Rectal smooth muscle tissue (tissue), 1 donor: ENCODE measurements around the gene PRKAR2B.

Experiments used
- H3K27ac ChIP-seq: one replicate; pipeline ENCODE4 v1.7.0; 2013; ENCODE audit warnings: low read depth, low read length, inconsistent platforms
- H3K27me3 ChIP-seq: one replicate; pipeline ENCODE4 v1.7.0; 2013; ENCODE audit warnings: low read length; ENCODE audit not compliant: control insufficient read depth, insufficient read depth
- H3K36me3 ChIP-seq: one replicate; pipeline ENCODE4 v1.7.0; 2013; ENCODE audit warnings: low read length; ENCODE audit not compliant: control insufficient read depth, insufficient read depth
- H3K4me1 ChIP-seq: one replicate; pipeline ENCODE4 v1.7.0; 2013; ENCODE audit warnings: low read length; ENCODE audit not compliant: control insufficient read depth, insufficient read depth
- H3K4me3 ChIP-seq: one replicate; pipeline ENCODE4 v1.7.0; 2013; ENCODE audit warnings: low read length
- H3K9ac ChIP-seq: one replicate; pipeline ENCODE4 v1.7.0; 2013; ENCODE audit warnings: low read length

PRKAR2B gene

DNA sequence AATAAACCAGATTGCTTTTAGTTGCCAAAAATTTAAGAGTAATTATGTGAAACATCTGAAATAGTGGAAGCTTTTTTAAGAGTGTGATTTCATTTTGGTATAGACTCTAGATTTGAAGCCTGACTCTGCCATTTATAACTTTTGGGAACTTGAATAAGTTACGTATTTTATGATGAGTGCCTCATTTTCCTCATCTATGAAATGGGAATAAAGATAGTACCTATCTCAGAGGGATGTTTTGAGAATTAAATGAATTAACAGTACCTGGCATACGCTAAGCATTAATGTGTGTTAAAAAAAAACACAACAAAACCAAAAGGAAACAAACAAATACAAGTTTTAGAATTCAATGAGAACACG, 12.9 kb downstream of the PRKAR2B start:
- no peaks in the 10 kb centered on the region for H3K36me3 ChIP-seq
- H3K4me3 ChIP-seq, result no peak overlapping the region
- H3K27me3 ChIP-seq, result no peaks in the 10 kb centered on the region
- no peak overlapping the region for H3K27ac ChIP-seq
- H3K4me1 ChIP-seq, result no peaks in the 10 kb centered on the region
- no peak overlapping the region for H3K9ac ChIP-seq

DNA sequence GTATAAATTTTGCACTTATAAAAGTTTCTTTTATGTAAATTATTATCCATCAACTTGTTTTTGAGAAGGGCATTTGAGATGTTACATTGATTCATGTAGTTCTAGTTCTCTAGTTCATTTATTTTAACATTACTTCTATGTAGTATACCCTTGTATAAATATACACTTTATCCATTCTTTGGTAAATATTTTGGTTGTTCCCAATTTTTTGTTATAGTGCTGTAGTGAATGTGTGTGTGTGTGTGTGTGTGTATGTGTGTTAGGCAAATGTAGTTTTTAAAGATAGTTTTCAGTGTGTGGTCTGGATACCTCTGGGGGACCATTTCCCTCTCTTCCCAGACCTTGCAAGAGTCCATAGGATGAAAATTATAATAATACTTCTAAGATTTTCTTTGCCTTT, 15.0 kb downstream of the PRKAR2B start:
- Histone ChIP-seq H3K27me3 (no peaks in the 10 kb centered on the region), H3K4me3 (no peak overlapping the region), H3K4me1 (no peaks in the 10 kb centered on the region), H3K27ac (no peak overlapping the region), H3K9ac (no peak overlapping the region), H3K36me3 (no peaks in the 10 kb centered on the region)

DNA sequence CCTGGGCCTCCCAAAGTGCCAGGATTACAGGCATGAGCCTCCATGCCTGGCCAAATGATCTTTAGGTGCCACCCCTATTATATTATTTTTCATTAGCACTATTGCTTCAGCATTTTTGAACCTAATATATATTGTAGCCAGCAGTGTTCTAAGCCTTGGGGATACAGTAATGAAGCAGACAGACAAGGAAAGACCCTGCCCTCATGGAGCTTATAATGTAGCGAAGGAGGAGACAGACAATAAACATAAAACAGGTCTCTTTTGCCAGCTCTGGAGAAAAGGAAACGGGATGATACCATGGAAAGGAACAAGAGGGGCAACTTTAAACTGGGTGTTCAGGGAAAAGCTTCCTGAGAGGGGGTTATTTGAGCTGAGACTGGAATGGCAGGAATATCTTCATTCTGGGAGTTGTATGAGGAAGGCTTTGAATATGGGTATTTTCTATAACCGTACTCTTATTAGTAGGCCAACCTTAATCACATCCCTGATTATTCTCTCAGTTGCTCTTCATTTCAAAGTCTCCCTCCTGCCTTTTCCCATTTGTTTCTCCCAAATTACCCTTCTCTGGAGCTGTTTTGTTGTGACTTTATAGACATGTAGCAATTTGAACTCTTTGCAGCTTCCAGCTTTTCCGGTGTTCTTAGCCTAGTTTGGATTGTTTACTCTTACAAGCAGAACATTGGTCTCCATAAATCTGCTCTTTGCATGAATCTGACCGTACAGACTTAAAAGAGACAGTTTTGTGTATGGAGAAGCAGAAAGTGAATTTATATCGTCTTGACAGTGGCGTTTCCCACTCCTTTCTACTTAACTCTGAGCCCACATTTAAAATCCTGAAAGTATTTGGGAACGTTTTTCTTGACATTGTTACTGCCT, 19.0 kb downstream of the PRKAR2B start:
- no peak overlapping the region for H3K9ac ChIP-seq
- H3K36me3 ChIP-seq, result no peaks in the 10 kb centered on the region
- no peaks in the 10 kb centered on the region for H3K4me1 ChIP-seq
- no peaks in the 10 kb centered on the region for H3K27me3 ChIP-seq
- no peak overlapping the region for H3K4me3 ChIP-seq
- H3K27ac ChIP-seq, result no peak overlapping the region

DNA sequence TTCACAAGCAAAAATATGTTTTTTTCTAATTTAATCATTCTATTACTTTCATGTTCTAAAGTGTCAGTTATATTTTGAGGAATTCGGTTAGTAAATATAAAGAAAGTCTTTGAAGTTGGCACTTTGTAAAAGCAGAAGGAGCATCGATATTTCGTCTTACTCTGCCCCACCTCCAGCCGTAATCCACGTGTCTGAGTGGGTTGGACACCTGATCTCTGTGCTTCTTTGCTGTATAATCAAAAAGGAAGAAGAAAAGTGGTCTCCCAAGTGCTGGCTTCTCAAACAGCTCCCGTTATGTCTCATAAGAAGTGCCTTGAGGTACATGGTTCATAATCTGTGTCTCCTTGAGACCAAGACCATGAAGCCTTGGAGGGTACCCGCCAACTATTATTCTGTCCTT, 19.8 kb downstream of the PRKAR2B start:
- Histone ChIP-seq H3K27ac (peak overlapping the region; percentile 26), H3K27me3 (no peaks in the 10 kb centered on the region), H3K36me3 (no peaks in the 10 kb centered on the region), H3K4me1 (no peaks in the 10 kb centered on the region), H3K9ac (no peak overlapping the region), H3K4me3 (no peak overlapping the region)

DNA sequence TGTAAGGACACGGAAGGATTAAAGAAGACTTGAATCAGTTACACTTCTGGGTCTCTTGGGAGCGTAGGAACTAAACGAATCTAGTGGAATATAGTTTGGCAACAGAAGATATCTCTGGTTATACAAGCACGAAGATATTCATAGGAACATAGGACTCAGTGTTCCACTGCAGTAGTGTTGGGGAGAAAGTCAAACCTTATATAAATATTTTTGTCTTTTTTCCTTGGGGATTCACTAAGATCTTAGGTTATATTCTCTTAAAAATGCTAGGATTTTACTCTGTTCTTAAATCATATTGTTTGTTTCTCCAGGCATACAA, 21.4 kb downstream of the PRKAR2B start:
- Histone ChIP-seq H3K27me3 (no peaks in the 10 kb centered on the region), H3K36me3 (no peaks in the 10 kb centered on the region), H3K27ac (no peak overlapping the region), H3K4me1 (peaks cover 2% of the 10 kb centered on the region), H3K9ac (no peak overlapping the region), H3K4me3 (no peak overlapping the region)

DNA sequence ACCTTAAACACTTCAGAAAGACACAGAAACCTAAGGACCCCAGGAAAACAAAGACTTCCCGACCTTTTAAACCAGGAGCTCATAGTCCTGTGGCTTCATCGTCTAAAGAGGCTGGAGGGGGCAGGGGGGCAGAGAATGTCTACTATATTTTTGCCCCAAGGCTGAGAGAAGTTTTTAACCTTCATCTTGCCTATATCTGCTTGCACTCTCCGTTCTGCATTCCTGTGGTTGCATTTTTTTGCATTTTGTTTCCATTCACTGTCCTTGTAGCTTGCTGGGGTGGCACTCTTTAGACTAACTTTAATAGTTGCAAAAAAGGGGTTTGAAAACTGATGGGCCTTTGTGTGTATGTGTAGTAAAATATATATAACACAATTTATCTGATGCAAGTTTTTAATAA, 23.7 kb downstream of the PRKAR2B start:
- no peak overlapping the region for H3K27ac ChIP-seq
- H3K4me1 ChIP-seq, result peaks cover 2% of the 10 kb centered on the region
- H3K9ac ChIP-seq, result no peak overlapping the region

DNA sequence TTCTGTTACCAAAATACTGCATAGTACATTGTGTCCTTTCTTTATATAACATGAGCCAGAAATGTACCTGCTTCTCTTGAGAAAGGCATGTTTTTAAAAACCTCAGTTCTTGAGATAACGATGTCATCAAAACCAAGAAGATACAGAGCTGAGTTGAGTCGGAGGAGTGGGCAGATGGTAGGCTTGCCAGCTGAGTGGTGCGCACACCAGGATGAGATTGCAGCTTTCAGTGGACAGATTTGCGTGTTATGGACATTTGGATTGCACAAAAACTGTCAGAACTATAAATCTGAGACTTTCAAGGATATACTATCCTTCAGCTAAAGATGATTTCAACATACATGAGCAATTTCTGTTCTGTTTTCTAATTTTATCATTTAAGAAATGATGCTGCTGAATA, 25.0 kb downstream of the PRKAR2B start:
- no peak overlapping the region for H3K27ac ChIP-seq
- H3K4me3 ChIP-seq, result no peak overlapping the region
- H3K36me3 ChIP-seq, result no peaks in the 10 kb centered on the region
- H3K9ac ChIP-seq, result no peak overlapping the region
- H3K27me3 ChIP-seq, result no peaks in the 10 kb centered on the region
- H3K4me1 ChIP-seq, result peaks cover 2% of the 10 kb centered on the region

More for the DNA sequence above, 23.7 kb downstream of the PRKAR2B start:
- H3K27me3 ChIP-seq, result no peaks in the 10 kb centered on the region
- H3K4me3 ChIP-seq, result no peak overlapping the region
- no peaks in the 10 kb centered on the region for H3K36me3 ChIP-seq

DNA sequence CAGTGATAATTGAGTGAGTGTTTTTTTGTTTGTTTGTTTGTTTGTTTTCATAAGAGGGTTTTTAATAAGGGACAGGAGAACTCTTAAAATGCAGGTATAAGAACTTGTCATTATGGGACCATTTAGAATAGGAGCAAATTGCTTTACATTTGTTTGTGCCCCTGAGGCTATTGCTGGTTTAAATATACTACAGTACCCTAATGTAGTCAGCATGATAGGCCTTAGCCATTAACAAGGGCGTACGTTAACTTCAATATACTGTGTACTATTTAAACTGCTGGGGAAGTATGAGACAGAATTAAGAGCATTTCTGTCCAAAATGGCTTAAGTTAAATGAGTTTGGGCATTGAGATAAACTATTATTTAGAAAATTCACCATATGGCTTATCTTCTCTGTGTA, 26.2 kb downstream of the PRKAR2B start:
- no peak overlapping the region for H3K9ac ChIP-seq
- peaks cover 2% of the 10 kb centered on the region for H3K4me1 ChIP-seq
- no peaks in the 10 kb centered on the region for H3K27me3 ChIP-seq
- no peak overlapping the region for H3K27ac ChIP-seq
- no peaks in the 10 kb centered on the region for H3K36me3 ChIP-seq
- no peak overlapping the region for H3K4me3 ChIP-seq

DNA sequence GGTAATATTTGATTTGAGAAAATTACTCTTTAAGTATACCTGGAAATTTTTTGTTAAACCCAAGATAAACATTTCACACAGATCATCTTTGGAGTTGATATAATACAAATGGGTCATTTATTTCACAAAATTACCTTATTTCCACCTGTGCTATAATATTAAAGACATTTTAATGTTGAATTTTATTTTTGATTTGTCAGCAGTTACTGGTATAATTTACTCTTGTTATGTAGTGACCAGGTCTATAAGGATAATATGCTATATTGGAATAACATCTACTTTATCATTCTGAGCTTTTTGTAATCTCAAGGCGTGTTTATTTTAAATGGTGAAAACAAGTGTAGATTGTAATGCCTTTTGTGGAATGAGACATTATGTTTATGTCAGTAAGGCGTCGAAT, 26.6 kb downstream of the PRKAR2B start:
- no peaks in the 10 kb centered on the region for H3K36me3 ChIP-seq
- no peak overlapping the region for H3K4me3 ChIP-seq
- H3K27ac ChIP-seq, result no peak overlapping the region
- no peak overlapping the region for H3K9ac ChIP-seq
- H3K27me3 ChIP-seq, result no peaks in the 10 kb centered on the region
- H3K4me1 ChIP-seq, result peaks cover 2% of the 10 kb centered on the region

DNA sequence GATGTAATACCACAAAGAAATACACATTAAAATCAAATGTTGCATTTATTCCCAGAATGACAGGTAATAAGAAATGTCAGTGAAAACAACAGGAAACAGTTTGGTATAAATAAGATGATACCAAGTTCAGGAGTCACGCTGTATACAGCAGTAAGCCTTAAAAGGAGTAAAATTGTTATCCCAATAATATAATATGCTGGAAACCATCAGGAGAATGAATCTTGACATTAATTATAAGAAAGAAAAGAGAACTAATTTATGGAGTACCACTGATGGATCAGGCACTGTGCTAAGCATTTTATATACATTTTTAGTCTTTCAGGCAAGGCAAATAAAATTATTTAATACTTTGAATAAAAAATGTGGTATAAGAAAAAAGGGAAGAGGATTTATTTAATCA, 27.6 kb downstream of the PRKAR2B start:
- Histone ChIP-seq H3K27me3 (no peaks in the 10 kb centered on the region), H3K4me3 (no peak overlapping the region), H3K27ac (no peak overlapping the region), H3K36me3 (no peaks in the 10 kb centered on the region), H3K4me1 (peaks cover 2% of the 10 kb centered on the region), H3K9ac (no peak overlapping the region)

DNA sequence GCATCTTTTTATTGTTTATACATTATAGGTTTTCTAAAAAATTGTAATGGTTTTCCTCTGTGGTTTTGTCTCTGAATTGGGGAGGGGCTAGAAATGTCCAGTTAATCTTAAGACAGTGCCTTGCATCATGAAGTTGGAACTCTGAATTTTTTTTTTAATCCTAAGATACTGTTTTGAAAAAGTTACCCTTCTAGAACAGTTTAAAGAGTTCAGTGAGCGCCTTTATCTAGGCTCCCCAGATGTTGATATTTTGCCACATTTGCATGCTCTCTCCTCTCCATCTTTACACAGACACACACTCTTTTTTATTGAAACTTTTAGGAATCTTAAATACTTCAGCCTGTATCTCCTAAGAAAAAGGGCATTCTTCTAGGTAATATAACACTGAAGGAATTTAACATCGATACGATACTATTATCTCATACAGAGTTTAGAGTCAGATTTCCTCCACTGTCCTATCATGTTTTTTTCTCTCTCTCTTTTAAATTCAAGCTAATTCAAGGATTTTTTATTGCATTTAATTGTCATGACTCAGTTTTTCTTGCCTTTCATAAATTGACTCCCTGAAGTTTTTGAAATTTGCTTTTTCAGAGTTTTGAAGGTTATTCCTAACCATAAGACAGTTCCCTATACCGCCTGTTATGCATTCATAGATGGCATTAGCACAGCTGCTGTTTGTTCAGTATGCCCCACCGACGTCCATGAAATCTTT, 31.5 kb downstream of the PRKAR2B start:
- Histone ChIP-seq H3K27ac (no peak overlapping the region), H3K36me3 (peaks cover 2% of the 10 kb centered on the region), H3K9ac (no peak overlapping the region), H3K27me3 (no peaks in the 10 kb centered on the region), H3K4me3 (no peak overlapping the region), H3K4me1 (no peaks in the 10 kb centered on the region)

DNA sequence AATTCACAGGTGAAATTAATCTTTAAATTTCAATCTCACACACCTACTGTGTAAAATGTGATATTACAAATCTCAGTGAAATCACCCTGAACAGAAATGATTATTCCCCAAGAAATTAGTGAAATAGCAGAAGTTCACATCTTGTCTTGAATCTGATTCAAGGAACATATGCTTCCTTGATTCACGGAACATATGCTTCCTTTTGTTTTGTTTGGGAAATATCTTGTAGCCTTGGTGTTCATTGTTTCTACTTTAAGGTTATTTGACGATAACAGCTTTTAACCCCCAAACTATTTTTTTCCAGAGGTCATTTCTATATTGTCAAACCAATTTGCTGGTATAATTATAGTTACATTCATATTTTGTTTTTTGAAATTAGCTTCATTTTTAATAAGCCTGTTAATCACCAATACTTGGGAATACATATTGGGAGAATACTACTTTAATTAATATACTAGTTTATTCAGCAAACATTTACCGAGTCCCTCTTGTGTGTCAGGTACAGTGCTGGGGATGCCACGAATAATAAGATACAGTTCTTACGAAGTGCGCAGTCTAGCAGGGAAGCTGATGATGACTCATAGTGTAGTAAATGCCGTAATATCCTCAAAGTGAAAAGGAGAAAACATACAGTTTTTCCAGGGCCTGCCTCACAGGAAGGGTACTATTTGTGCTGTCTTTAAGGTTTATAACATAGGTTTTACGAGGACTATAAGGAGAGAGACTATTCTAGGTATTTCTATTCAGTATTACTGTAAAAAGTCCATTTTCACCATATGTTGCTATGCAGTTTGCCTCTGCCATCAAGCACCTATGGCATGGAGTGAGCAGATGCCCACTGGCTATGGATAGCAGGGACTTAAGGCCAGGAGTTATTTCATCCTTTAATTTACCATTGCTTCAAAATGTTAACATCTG, 32.5 kb downstream of the PRKAR2B start:
- Histone ChIP-seq H3K4me3 (no peak overlapping the region), H3K36me3 (peaks cover 2% of the 10 kb centered on the region), H3K27me3 (no peaks in the 10 kb centered on the region), H3K4me1 (no peaks in the 10 kb centered on the region), H3K27ac (no peak overlapping the region), H3K9ac (no peak overlapping the region)
